GM13977 (cell line): ENCODE results near the gene MUCL3.

Experiments
- DNase-seq: peaks from one replicate; pipeline ENCODE4 v3.0.0; 2012; ENCODE audit warnings: low spot score
- CTCF ChIP-seq: IDR thresholded peaks from 2 replicates; pipeline ENCODE4 v1.5.1; 2012; ENCODE audit warnings: mild to moderate bottlenecking, control low read depth; ENCODE audit not compliant: insufficient read depth; ENCODE audit errors: extremely low read depth, missing control alignments
- in situ Hi-C: fragments of 300-500 bp; cut with MboI; formaldehyde crosslinking; loops from one replicate; pipeline ENCODE4 v1.12.0; 2022; ENCODE audit warnings: low sequenced_read_pairs, low pct_unique_long_range_greater_than_20kb, mixed read lengths, inconsistent platforms; ENCODE audit not compliant: unreplicated experiment

The MUCL3 gene

GRCh38 chr6:30951907-30952469, 11.2 kb downstream of the MUCL3 start:
- peak; percentile 41 for DNase-seq
- TF ChIP-seq CTCF = no peak
- in situ Hi-C loops = no loop called here

GRCh38 chr6:30954631-30955366, 14.0 kb downstream of the MUCL3 start:
- in situ Hi-C loops = no loop called here
- TF ChIP-seq CTCF = no peak
- no peak for DNase-seq

- in situ Hi-C loops = no loop called here
- DNase-seq = peak; percentile 74
- no peak for TF ChIP-seq CTCF
Observed at GRCh38 chr6:30955367-30956042, 14.7 kb downstream of the MUCL3 start.

GRCh38 chr6:30957716-30958115, 16.9 kb downstream of the MUCL3 start:
- in situ Hi-C loops = no loop called here
- no peak for DNase-seq
- TF ChIP-seq CTCF = no peak

GRCh38 chr6:30960907-30961673, 20.3 kb downstream of the MUCL3 start:
- in situ Hi-C loops = no loop called here
- no peak for TF ChIP-seq CTCF
- no peak for DNase-seq

- no peak for TF ChIP-seq CTCF
- in situ Hi-C loops = no loop called here
- no peak for DNase-seq
Observed at GRCh38 chr6:30962716-30963115, 21.9 kb downstream of the MUCL3 start.
